ENCODE measurements around the gene GRIN2B.

GRIN2B gene

GRCh38 chr12:13992585-13992984 lies 11.2 kb upstream of the GRIN2B start (continued):
- TF ChIP-seq ZFP69B (tag by site-specific recombination; IDR thresholded peaks at IDR 0.05), result no peak
- no peak for TF ChIP-seq ZXDB (tag by site-specific recombination; IDR thresholded peaks at IDR 0.05)

GRCh38 chr12:13992106-13992505 lies 10.7 kb upstream of the GRIN2B start:
- H3K4me3 ChIP-seq (ENCODE audit: low read depth, low read length), result no peak overlapping the region
- no peaks in the 10 kb centered on the region for H3K4me1 ChIP-seq (ENCODE audit: control insufficient read depth, insufficient read depth, low read length)
- H3K9me3 ChIP-seq (ENCODE audit: control insufficient read depth, insufficient read depth, low read depth, low read length), result no peaks in the 10 kb centered on the region
- H3K27ac ChIP-seq (ENCODE audit: extremely low read depth, low read depth, low read length), result no peak overlapping the region
- ChIA-PET CTCF (interaction anchor here (1.4 to 2.4 kb wide), 2 partner anchors 10 to 175 kb away, joined by 4 to 9 read pairs; partner anchors contain the start of gene GRIN2B), POLR2A (no interaction called here)
- TF ChIP-seq KLF1 (tag by site-specific recombination; IDR thresholded peaks at IDR 0.05) (no peak), ZNF175 (tag by site-specific recombination; IDR thresholded peaks at IDR 0.05) (no peak), KLF16 (tag by site-specific recombination; IDR thresholded peaks at IDR 0.05) (no peak), OVOL3 (tag by site-specific recombination; IDR thresholded peaks at IDR 0.05) (no peak), ZNF24 (tag by site-specific recombination; IDR thresholded peaks at IDR 0.05) (no peak), ZNF221 (tag by site-specific recombination; IDR thresholded peaks at IDR 0.05; ENCODE audit: borderline replicate concordance) (no peak), YY1 (tag by site-specific recombination; IDR thresholded peaks at IDR 0.05) (no peak)
- H3K36me3 ChIP-seq (ENCODE audit: control insufficient read depth in 2 of 2, insufficient read depth in 1 of 2, low read length in 2 of 2), result no peaks in the 10 kb centered on the region

GRCh38 chr12:13986031-13986430 lies 4.6 kb upstream of the GRIN2B start:
- Histone ChIP-seq H3K4me3 (ENCODE audit: low read depth, low read length) (no peak overlapping the region), H3K36me3 (ENCODE audit: control insufficient read depth in 2 of 2, insufficient read depth in 1 of 2, low read length in 2 of 2) (no peaks in the 10 kb centered on the region), H3K4me1 (ENCODE audit: control insufficient read depth, insufficient read depth, low read length) (no peaks in the 10 kb centered on the region), H3K27ac (ENCODE audit: extremely low read depth, low read depth, low read length) (no peak overlapping the region), H3K9me3 (ENCODE audit: control insufficient read depth, insufficient read depth, low read depth, low read length) (no peaks in the 10 kb centered on the region)
- POLR2A ChIA-PET, result no interaction called here
- CTCF ChIA-PET, result interaction anchor here (0.5 to 0.8 kb wide), 3 partner anchors 8 to 181 kb away, joined by 3 to 4 read pairs (median 3); no protein-coding TSS in a partner anchor
- no peak for TF ChIP-seq ZNF768 (tag by site-specific recombination; IDR thresholded peaks at IDR 0.05)
- TF ChIP-seq RBAK (tag by site-specific recombination; IDR thresholded peaks at IDR 0.05), result no peak
- TF ChIP-seq HOXC10 (CRISPR knock-in tag; IDR thresholded peaks at IDR 0.05), result no peak
- TF ChIP-seq ZNF777 (tag by site-specific recombination; IDR thresholded peaks at IDR 0.05; ENCODE audit: borderline replicate concordance), result no peak
- TF ChIP-seq ZBTB20 (tag by site-specific recombination; IDR thresholded peaks at IDR 0.05), result no peak
- no peak for TF ChIP-seq ZNF121 (tag by site-specific recombination; IDR thresholded peaks at IDR 0.05)
- TF ChIP-seq ZNF600 (tag by site-specific recombination; IDR thresholded peaks at IDR 0.05), result no peak
- TF ChIP-seq ZNF677 (tag by site-specific recombination; IDR thresholded peaks at IDR 0.05), result no peak
- TF ChIP-seq ZNF148 (tag by site-specific recombination; IDR thresholded peaks at IDR 0.05; ENCODE audit: borderline replicate concordance), result no peak
- no peak for TF ChIP-seq ZSCAN18 (tag by site-specific recombination; IDR thresholded peaks at IDR 0.05)
- TF ChIP-seq IKZF3 (tag by site-specific recombination; IDR thresholded peaks at IDR 0.05), result no peak
- no peak for TF ChIP-seq ZSCAN30 (tag by site-specific recombination; IDR thresholded peaks at IDR 0.05)
- TF ChIP-seq ZNF211 (tag by site-specific recombination; IDR thresholded peaks at IDR 0.05; ENCODE audit: low read depth), result no peak
- TF ChIP-seq TRIM28 (IDR thresholded peaks at IDR 0.05; ENCODE audit: borderline replicate concordance, low read length), result no peak
- no peak for TF ChIP-seq ZFP3 (tag by site-specific recombination; IDR thresholded peaks at IDR 0.05; ENCODE audit: low read depth)
